AG09319 (cell line): Measurements from ENCODE around the gene OR10A4.
"Not testable (repeated sequence)": the region's sequence is repeated elsewhere in the genome, so short reads cannot be mapped to it uniquely, and the experiment has no call there.

Source experiments
- DNase-seq: peaks from one replicate; pipeline ENCODE4 v3.0.0-alpha.2; 2010; ENCODE audit warnings: low read depth; ENCODE audit errors: extremely low read depth
- CTCF ChIP-seq: IDR thresholded peaks from 2 replicates; pipeline ENCODE4 v1.5.1; 2011; ENCODE audit warnings: low read depth, mild to moderate bottlenecking, inconsistent platforms, low read length, moderate library complexity

The OR10A4 gene

DNA sequence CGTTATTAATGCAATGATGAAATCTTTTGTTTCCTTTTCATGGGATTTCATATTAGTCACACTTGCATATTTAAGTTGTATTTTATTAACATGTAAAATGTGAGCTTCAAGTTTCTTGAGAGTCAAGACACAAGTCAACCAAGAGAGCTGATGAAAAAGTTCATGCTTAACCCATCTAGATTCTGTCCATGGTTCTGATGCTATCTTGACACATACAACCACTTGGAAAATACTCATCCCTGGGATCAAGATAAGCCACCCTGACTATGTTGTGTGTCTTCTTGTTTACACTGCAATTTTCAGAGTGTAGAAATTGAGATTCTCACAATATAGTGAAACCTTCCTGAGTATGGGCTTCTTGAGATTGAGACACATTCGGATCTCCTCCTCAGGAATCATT lies 664 bp upstream of the OR10A4 start:
- TF ChIP-seq CTCF = no peak
- no peak for DNase-seq

DNA sequence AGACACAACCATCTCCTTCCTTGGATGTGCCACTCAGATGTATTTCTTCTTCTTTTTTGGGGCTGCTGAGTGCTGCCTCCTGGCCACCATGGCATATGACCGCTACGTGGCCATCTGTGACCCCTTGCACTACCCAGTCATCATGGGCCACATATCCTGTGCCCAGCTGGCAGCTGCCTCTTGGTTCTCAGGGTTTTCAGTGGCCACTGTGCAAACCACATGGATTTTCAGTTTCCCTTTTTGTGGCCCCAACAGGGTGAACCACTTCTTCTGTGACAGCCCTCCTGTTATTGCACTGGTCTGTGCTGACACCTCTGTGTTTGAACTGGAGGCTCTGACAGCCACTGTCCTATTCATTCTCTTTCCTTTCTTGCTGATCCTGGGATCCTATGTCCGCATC lies 489 bp downstream of the OR10A4 start:
- no peak for DNase-seq
- no peak for TF ChIP-seq CTCF

- TF ChIP-seq CTCF = no peak
These were observed 6.3 kb downstream of the OR10A4 start for GRCh38 chr11:6882751-6883150.

DNA sequence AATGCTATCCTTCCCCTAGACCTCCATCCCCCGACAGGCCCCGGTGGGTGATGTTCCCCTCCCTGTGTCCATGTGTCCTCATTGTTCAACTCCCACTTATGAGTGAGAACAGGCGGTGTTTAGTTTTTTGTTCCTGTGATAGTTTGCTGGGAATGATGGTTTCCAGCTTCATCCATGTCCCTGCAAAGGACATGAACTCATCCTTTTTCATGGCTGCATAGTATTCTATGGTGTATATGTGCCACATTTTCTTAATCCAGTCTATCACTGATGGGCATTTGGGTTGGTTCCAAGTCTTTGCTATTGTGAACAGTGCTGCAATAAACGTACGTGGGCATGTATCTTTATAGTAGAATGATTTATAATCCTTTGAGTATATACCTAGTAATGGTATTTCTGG lies 11.3 kb downstream of the OR10A4 start:
- not testable (repeated sequence) for DNase-seq

More at GRCh38 chr11:6882751-6883150, 6.3 kb downstream of the OR10A4 start:
- DNase-seq = no peak

DNA sequence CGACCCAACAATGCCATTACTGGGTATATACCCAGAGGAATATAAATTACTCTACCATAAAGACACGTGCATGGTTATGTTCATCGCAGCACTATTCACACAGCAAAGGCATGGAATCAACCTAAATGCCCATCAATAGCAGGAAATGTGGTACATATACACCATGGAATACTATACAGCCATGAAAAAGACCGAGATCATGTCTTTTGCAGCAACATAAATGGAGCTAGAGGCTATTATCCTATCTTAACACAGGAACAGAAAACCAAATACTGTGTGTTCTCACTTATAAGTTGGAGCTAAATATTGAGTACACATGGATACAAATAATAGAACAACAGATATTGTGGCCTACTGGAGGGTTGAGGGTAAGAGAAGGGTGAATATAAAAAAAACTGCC lies 12.4 kb downstream of the OR10A4 start:
- TF ChIP-seq CTCF = no peak
- DNase-seq = no peak

DNA sequence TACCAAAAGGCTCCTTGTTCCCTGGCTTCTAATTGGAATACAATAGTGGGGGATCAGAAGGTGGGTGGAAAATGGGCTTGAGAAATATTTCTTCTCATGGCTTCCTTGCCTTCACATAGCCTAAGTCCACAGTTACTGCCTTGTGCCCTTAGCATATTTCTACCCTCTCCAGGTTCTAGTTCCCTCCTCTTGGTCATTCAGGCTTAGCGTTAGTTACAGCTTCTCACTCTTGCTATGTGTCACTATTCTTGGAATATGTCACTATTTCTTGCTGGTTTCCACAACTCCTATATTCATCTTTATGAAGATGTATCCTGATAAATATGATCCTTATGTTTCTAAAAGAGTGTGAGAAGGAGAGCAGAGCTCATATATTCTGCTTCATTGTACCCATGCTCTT lies 13.4 kb downstream of the OR10A4 start:
- DNase-seq = no peak
- no peak for TF ChIP-seq CTCF

- TF ChIP-seq CTCF = no peak
- DNase-seq = no peak
These were observed 16.0 kb downstream of the OR10A4 start, which contains the start of gene OR2D2 for GRCh38 chr11:6892400-6892799. Gene OR2D2 (minus strand): TSS chr11:6892500. CDS start chr11:6892500, 0 bp downstream.

DNA sequence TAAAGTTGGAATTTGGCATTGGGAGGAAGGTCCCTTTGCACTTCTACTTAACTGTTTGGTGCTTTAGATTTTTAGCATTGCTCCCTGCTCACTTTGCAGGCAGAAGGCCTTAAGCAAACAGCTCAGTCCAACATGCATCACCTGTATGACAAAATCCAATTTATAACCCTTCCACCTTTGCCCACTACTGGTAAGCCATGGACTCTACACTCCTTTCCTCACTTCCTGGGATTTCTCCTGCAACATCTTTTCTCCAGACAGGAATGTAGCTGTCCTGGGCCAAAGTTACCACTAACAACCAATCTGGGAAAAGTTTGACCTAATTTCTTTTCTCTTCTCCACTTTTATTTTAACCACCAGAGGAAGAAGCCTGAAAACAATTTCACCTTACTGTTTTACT lies 17.7 kb downstream of the OR10A4 start:
- no peak for TF ChIP-seq CTCF
- DNase-seq = no peak
